DMS153 treated with DMSO at 0.1 percent for 48 hours (cell line): ENCODE data around the gene ANKRD18B.
"Not testable (repeated sequence)": the region's sequence is repeated elsewhere in the genome, so short reads cannot be mapped to it uniquely, and the experiment has no call there.

ENCODE experiments used
- DNase-seq: peaks from one replicate; lab custom pipeline; 2025; ENCODE audit not compliant: unreplicated experiment; lab: John Stamatoyannopoulos, UW

The ANKRD18B gene

DNA sequence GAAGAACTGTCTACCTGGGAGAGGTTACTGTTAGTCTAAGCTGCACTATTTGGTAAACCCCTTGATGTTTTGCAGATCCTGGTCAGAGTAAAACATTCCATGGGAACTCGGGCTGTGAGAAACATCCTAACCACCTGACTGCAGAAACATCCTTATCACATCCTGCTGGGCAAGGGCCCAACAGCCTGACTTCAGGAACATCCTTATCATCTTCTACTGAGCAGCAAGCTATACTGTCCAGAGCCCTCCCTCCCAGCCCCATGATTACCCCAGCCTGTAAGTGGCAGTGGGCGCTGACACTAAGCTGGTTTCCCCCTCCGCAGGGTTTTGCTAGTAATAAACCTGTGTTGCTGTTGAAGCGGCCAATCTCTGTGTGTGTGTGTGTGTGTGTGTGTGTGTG lies 80.9 kb downstream of the ANKRD18B start:
- not testable (repeated sequence) for DNase-seq

GRCh38 chr9:33611358-33611757 lies 87.3 kb downstream of the ANKRD18B start:
- DNase-seq = no peak

DNA sequence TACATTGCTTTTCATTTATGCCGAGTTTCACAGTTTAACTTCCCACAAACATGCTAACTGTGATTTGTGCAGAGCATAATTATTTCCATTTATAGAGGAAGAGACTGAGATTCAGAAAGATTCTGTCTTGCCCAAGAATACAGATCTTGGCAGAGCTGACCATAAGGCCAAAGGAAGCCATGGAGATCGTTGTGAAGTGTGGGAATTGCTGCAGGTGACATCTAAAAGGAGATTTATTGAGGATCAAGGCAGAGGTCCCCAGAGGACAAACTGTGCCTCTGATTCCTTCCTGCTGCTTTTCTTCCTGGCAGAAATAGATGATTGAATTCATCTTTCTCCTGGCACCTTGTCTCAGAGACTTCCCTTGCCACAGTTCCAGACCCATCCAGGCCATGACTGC lies 88.4 kb downstream of the ANKRD18B start:
- not testable (repeated sequence) for DNase-seq

DNA sequence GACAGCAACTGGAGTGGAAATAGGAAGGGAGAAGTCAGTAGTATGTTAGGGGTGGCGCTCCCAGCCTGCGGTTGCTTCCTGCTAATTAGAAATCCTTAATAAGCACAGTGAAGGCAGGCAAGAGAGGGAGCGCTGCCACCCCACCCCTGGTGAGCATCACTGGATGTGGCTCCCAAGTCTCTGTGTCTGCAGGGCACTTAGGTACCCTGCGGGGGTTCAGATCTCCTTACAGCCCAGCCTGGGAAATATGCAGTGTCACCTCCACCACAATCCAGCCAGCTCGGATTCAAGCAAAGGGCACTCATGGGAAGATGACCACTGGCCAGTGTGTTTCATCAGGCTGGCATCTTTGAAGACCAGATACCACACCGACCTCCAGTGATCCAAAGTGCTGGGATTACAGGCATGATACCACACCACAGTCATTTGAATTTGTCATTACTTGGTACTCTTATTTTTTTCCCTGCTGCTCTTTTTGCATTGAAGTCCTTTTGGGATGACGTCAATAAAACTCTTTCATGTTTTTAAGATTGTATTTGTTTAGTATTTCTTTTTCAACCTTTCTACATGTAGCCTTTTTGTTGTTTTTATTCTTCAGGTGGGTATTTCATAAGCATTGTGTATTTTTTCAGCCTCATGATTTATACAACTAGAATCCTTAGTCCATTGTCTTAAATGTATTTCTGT lies 90.1 kb downstream of the ANKRD18B start:
- DNase-seq = no peak

DNA sequence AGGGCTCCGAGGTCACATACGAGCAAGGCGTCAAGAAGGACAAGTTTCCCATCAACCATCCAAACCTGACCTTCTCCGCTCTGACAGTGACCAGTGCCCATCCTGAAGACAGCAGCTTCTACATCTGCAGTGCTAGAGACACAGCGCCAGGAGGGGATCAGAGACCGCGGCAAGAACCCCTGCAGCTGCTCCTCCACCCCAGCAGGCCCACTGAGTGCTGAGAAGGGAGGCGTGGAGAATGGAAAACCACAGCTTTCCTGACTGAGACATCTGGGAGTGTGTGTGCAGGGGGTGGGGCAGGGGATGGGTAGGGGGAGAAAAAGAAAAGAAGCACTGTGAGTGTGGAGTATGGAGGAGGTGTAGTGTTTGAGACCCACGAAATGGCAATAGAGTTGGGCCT lies 94.3 kb downstream of the ANKRD18B start:
- not testable (repeated sequence) for DNase-seq

- DNase-seq = no peak
Observed at GRCh38 chr9:33619666-33620404, 95.8 kb downstream of the ANKRD18B start.

DNA sequence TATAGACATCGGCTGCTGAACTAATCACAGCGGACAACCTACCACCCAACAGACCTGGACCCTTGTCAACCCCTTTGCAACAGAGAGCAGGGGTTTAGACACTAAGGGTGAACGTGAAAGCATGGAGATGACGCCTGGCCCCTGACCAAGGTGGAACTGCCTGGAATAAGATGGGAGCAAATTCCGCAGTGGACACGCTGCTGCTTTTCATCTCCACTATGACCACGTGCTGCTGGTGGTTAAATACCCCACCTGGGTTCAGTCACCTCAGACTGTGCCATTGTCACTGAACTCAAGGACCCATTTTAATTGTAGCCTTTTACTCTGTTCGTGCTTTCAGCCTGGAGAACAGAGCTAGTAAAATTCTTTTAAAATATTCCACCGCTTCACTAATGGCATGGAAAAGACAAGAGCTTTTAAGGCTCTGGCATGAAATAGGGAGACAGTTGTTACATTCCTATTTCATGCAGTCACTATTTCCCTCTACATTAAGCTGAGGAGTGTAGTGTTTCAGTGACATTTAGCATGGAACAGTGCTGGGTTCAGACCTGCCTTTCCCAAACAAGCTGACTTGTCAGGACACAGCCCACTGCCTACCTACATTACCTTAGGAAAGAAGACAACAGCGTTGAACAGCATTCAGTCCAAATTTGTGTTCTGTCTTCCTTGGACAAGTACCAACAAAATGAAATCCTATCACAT lies 96.8 kb downstream of the ANKRD18B start:
- DNase-seq = peak; percentile 67
